ENCODE measurements around the gene ZNF621. TPM values are rescaled to one million over a fixed set of nuclear protein-coding genes. Genes with fewer than 3 reads are reported as not detected.
A peak's percentile ranks its signal among the peaks of the same experiment; 100 is the strongest.

ZNF621 gene
- total RNA-seq, result 28.0 TPM

- DNase-seq (ENCODE audit: low spot score), result peak; percentile 92
Observed at GRCh38 chr3:40524568-40525285, at the start of gene ZNF621. ZNF621 (plus strand) TSS chr3:40524960; CDS start chr3:40525841, 881 bp downstream.

- DNase-seq (ENCODE audit: low spot score), result peak; percentile 75
Observed at GRCh38 chr3:40476478-40477470, 48.0 kb upstream of the ZNF621 start, which contains the start of gene ZNF619. ZNF619 (plus strand) TSS chr3:40477122; CDS start chr3:40477980, 858 bp downstream.

- DNase-seq (ENCODE audit: low spot score), result no peak
Observed at GRCh38 chr3:40477666-40478065, 47.1 kb upstream of the ZNF621 start.

- DNase-seq (ENCODE audit: low spot score), result no peak
Observed at GRCh38 chr3:40487172-40487571, 37.6 kb upstream of the ZNF621 start.

- DNase-seq (ENCODE audit: low spot score), result no peak
Observed at GRCh38 chr3:40490916-40491315, 33.8 kb upstream of the ZNF621 start.

GRCh38 chr3:40494698-40495097 lies 30.1 kb upstream of the ZNF621 start:
- no peak for DNase-seq (ENCODE audit: low spot score)

- no peak for DNase-seq (ENCODE audit: low spot score)
Observed at GRCh38 chr3:40497288-40497687, 27.5 kb upstream of the ZNF621 start.

GRCh38 chr3:40499952-40500351 lies 24.8 kb upstream of the ZNF621 start:
- no peak for DNase-seq (ENCODE audit: low spot score)

GRCh38 chr3:40502034-40502433 lies 22.7 kb upstream of the ZNF621 start:
- DNase-seq (ENCODE audit: low spot score), result no peak

- DNase-seq (ENCODE audit: low spot score), result peak; percentile 47
Observed at GRCh38 chr3:40504636-40505430, 19.9 kb upstream of the ZNF621 start.

- peak; percentile 76 for DNase-seq (ENCODE audit: low spot score)
Observed at GRCh38 chr3:40505599-40506462, 18.9 kb upstream of the ZNF621 start, which contains the start of gene ZNF620. ZNF620 (plus strand) TSS chr3:40506039; CDS start chr3:40506353, 314 bp downstream.

- no peak for DNase-seq (ENCODE audit: low spot score)
Observed at GRCh38 chr3:40511031-40511718, 13.6 kb upstream of the ZNF621 start.

- no peak for DNase-seq (ENCODE audit: low spot score)
Observed at GRCh38 chr3:40516201-40516600, 8.6 kb upstream of the ZNF621 start.

GRCh38 chr3:40518067-40518466 lies 6.7 kb upstream of the ZNF621 start:
- no peak for DNase-seq (ENCODE audit: low spot score)

- DNase-seq (ENCODE audit: low spot score), result no peak
Observed at GRCh38 chr3:40518848-40519247, 5.9 kb upstream of the ZNF621 start.

- no peak for DNase-seq (ENCODE audit: low spot score)
Observed at GRCh38 chr3:40521254-40521653, 3.5 kb upstream of the ZNF621 start.

GRCh38 chr3:40523781-40524180 lies 979 bp upstream of the ZNF621 start:
- no peak for DNase-seq (ENCODE audit: low spot score)

- no peak for DNase-seq (ENCODE audit: low spot score)
Observed at GRCh38 chr3:40524222-40524567, 565 bp upstream of the ZNF621 start.

GRCh38 chr3:40528426-40528825 lies 3.7 kb downstream of the ZNF621 start:
- DNase-seq (ENCODE audit: low spot score), result no peak

GRCh38 chr3:40532252-40532651 lies 7.5 kb downstream of the ZNF621 start:
- DNase-seq (ENCODE audit: low spot score), result no peak

All from ureter (tissue), 1 donor.